ENCODE measurements around the gene ANKDD1B. TPM values are rescaled to one million over a fixed set of nuclear protein-coding genes. Genes with fewer than 3 reads are reported as not detected.
A peak's percentile ranks its signal among the peaks of the same experiment; 100 is the strongest.

Gene ANKDD1B
- total RNA-seq, 1 donor, result 0.45 TPM

DNA sequence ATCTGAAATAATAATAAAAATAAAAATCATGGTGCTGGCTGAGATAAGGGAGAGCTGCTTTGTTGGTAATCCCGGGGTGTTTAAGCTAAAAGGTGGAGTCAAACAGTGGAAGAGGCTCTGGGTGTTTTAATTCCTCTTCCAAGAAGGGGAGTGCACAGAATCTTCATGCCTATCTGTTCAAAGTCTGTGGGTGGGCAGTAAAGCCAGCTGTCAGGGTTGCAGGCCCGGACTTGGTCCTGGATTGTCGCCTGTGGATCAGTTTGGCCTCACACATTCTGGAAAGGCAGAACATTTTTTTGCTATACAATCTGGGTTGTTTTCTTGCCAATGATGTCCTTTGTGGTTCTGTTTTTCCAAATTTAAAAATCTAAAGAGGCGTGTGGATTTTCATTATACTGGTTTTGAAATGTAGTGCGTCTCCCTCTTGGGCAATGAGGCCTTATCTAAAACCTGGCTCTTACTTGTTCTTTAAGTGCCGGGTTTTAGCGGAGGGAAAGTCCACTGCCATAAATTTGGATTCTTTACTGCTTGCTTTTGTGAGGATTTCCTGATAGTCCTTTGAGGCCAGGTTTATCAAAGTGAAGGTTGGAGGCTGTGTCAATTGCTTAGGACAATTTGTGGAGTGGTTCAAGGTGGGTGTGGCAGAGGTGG is 5.8 kb downstream of the ANKDD1B start:
- peak; percentile 78 for DNase-seq (ENCODE audit: low read depth)

GRCh38 chr5:75617736-75618352 is 6.6 kb downstream of the ANKDD1B start:
- no peak for DNase-seq (ENCODE audit: low read depth)
- TF ChIP-seq, protein P1, sequence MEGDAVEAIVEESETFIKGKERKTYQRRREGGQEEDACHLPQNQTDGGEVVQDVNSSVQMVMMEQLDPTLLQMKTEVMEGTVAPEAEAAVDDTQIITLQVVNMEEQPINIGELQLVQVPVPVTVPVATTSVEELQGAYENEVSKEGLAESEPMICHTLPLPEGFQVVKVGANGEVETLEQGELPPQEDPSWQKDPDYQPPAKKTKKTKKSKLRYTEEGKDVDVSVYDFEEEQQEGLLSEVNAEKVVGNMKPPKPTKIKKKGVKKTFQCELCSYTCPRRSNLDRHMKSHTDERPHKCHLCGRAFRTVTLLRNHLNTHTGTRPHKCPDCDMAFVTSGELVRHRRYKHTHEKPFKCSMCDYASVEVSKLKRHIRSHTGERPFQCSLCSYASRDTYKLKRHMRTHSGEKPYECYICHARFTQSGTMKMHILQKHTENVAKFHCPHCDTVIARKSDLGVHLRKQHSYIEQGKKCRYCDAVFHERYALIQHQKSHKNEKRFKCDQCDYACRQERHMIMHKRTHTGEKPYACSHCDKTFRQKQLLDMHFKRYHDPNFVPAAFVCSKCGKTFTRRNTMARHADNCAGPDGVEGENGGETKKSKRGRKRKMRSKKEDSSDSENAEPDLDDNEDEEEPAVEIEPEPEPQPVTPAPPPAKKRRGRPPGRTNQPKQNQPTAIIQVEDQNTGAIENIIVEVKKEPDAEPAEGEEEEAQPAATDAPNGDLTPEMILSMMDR (IDR thresholded peaks at IDR 0.05; ENCODE audit: insufficient read depth, low read length), result no peak
- H3K4me3 ChIP-seq (ENCODE audit: low read depth, low read length), result no peak overlapping the region

More for the DNA sequence above, 5.8 kb downstream of the ANKDD1B start:
- no peak overlapping the region for H3K4me3 ChIP-seq (ENCODE audit: low read depth, low read length)
- TF ChIP-seq, protein P1 (IDR thresholded peaks at IDR 0.05; ENCODE audit: insufficient read depth, low read length), result no peak

DNA sequence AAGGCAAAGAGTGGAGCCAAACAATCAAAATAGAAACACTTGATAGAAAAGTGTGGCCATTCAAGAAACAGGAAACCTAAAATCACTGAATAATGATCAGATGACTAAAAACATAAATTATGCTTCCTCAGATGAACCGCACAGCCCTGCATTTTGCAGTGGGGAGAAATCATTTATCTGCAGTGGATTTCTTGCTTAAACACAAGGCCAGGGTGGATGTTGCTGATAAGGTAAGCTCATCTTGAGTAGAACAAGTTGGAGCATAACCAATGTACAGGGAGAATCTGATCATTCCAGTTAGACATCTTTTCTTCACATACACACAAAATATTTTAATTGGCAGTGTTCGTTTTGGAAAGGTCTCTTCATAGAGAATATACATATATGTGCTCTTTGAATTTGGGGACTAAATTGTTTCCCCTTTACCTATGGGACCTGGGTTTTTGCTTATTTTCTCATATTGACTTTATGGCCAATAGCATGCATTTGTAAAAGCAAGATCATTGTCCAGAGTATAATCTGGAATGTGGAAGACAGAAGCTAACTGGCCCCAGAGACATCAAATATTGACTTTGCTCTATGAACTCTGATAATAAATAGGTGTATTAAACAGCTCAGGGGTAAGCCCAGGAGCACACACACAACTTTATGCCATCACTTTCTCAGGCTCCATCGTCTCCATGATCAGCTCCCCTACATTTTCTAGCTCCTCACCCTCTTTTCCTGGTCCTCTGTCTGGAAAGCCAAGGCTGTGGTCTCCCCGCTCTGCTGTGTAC is 9.1 kb downstream of the ANKDD1B start:
- DNase-seq (ENCODE audit: low read depth), result no peak
- H3K4me3 ChIP-seq (ENCODE audit: low read depth, low read length), result no peak overlapping the region
- TF ChIP-seq, protein P1 (IDR thresholded peaks at IDR 0.05; ENCODE audit: insufficient read depth, low read length), result no peak

DNA sequence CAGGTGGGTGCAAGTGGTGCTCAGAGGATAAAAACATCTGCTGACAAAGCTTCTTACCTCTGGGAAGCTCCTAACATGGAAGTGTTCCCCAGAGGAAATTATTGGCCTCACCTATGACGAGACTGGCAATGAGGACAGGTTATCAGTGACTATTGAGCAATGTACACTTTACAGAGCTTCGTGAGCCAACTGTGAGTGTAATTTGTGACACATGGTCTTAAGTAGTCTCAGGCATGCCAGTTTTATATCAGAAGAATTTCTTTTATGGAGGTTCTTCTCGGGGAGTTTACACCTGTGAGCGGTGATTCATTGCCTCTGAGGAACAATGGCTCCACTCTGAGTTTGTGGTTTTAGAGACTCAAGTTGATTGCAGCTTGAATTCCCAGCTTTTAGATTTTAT is 11.3 kb downstream of the ANKDD1B start:
- peak; percentile 7 for DNase-seq (ENCODE audit: low read depth)
- TF ChIP-seq, protein P1 (IDR thresholded peaks at IDR 0.05; ENCODE audit: insufficient read depth, low read length), result no peak
- H3K4me3 ChIP-seq (ENCODE audit: low read depth, low read length), result no peak overlapping the region

- DNase-seq (ENCODE audit: low read depth), result peak; percentile 41
- H3K4me3 ChIP-seq (ENCODE audit: low read depth, low read length), result no peak overlapping the region
- TF ChIP-seq, protein P1 (IDR thresholded peaks at IDR 0.05; ENCODE audit: insufficient read depth, low read length), result no peak
Observed at GRCh38 chr5:75623846-75624245, 12.6 kb downstream of the ANKDD1B start.

DNA sequence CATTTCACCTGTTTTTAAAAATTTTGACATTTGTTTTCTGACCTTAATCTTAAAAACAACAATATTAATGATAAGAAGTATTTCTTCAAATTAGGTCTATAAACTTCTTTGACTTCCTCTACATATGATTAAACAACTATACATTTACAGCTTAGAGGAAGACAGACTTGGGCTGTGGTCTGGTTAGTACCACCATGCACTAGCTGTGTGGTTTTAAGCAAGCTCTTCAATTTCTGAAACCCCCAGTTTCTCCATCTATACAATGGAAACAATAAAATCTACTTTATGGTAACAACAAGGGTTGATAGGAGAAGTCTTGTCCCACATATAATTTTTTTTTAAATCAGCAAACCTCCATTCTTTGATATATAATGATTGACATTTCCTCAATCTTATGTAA is 15.7 kb downstream of the ANKDD1B start:
- TF ChIP-seq, protein P1 (IDR thresholded peaks at IDR 0.05; ENCODE audit: insufficient read depth, low read length), result no peak
- no peak for DNase-seq (ENCODE audit: low read depth)

More for the DNA sequence above, 15.7 kb downstream of the ANKDD1B start:
- H3K4me3 ChIP-seq (ENCODE audit: low read depth, low read length), result no peak overlapping the region

Data from fibroblast of the aortic adventitia (primary cell).